Glutamatergic neuron (in vitro differentiated cells): ENCODE data around the gene LSM7. TPM values are rescaled to one million over a fixed set of nuclear protein-coding genes. Genes with fewer than 3 reads are reported as not detected.

Experiments used
- DNase-seq: peaks from one replicate; pipeline ENCODE4 v3.0.0; 2022
- H3K27ac Mint-ChIP-seq: one replicate; pipeline ENCODE4 v1.8.0; 2020; ENCODE audit warnings: mild to moderate bottlenecking, mixed read lengths, inconsistent platforms; ENCODE audit not compliant: unreplicated experiment
- H3K27me3 Mint-ChIP-seq: one replicate; pipeline ENCODE4 v1.8.0; 2020; ENCODE audit warnings: mild to moderate bottlenecking, moderate library complexity, mixed read lengths, inconsistent platforms; ENCODE audit not compliant: unreplicated experiment
- H3K36me3 Mint-ChIP-seq: one replicate; pipeline ENCODE4 v1.8.0; 2020; ENCODE audit warnings: mild to moderate bottlenecking, mixed read lengths, inconsistent platforms; ENCODE audit not compliant: unreplicated experiment
- H3K4me1 Mint-ChIP-seq: one replicate; pipeline ENCODE4 v1.8.0; 2020; ENCODE audit warnings: mild to moderate bottlenecking, low read depth, mixed read lengths, inconsistent platforms; ENCODE audit not compliant: unreplicated experiment
- H3K4me3 Mint-ChIP-seq: one replicate; pipeline ENCODE4 v1.8.0; 2020; ENCODE audit warnings: mild to moderate bottlenecking, mixed read lengths, inconsistent platforms; ENCODE audit not compliant: unreplicated experiment
- H3K9me3 Mint-ChIP-seq: one replicate; pipeline ENCODE4 v1.8.0; 2020; ENCODE audit warnings: mild to moderate bottlenecking, moderate library complexity, mixed read lengths, inconsistent platforms; ENCODE audit not compliant: unreplicated experiment
- total RNA-seq: library from RNA; stranded (reverse); fragmentation: NEBNext Ultra II Directional; extraction: Animal tissue kit (Norgen Biotek cat#: 25700); gene quantifications from one replicate; pipeline ENCODE4 v1.2.1, GENCODE V29; 2021; ENCODE audit not compliant: unreplicated experiment
- TF ChIP-seq, protein P1 (sequence below): fragments of 200-600 bp; sonication (generic); IDR thresholded peaks from one replicate; pipeline ENCODE4 v1.5.0; 2021; ENCODE audit not compliant: partially characterized antibody, unreplicated experiment

Gene LSM7
- total RNA-seq, 1 donor from 2014 or later = 105 TPM

GRCh38 chr19:2288338-2288817 is 40.0 kb downstream of the LSM7 start:
- Mint-ChIP-seq H3K27me3 (peaks cover 23% of the 10 kb centered on the region), H3K9me3 (peaks cover 10% of the 10 kb centered on the region), H3K36me3 (no peaks in the 10 kb centered on the region), H3K4me1 (peaks cover 7% of the 10 kb centered on the region), H3K4me3 (peak overlapping the region; percentile 53), H3K27ac (no peak overlapping the region)
- no peak for DNase-seq
- TF ChIP-seq, protein P1, sequence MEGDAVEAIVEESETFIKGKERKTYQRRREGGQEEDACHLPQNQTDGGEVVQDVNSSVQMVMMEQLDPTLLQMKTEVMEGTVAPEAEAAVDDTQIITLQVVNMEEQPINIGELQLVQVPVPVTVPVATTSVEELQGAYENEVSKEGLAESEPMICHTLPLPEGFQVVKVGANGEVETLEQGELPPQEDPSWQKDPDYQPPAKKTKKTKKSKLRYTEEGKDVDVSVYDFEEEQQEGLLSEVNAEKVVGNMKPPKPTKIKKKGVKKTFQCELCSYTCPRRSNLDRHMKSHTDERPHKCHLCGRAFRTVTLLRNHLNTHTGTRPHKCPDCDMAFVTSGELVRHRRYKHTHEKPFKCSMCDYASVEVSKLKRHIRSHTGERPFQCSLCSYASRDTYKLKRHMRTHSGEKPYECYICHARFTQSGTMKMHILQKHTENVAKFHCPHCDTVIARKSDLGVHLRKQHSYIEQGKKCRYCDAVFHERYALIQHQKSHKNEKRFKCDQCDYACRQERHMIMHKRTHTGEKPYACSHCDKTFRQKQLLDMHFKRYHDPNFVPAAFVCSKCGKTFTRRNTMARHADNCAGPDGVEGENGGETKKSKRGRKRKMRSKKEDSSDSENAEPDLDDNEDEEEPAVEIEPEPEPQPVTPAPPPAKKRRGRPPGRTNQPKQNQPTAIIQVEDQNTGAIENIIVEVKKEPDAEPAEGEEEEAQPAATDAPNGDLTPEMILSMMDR = no peak

DNA sequence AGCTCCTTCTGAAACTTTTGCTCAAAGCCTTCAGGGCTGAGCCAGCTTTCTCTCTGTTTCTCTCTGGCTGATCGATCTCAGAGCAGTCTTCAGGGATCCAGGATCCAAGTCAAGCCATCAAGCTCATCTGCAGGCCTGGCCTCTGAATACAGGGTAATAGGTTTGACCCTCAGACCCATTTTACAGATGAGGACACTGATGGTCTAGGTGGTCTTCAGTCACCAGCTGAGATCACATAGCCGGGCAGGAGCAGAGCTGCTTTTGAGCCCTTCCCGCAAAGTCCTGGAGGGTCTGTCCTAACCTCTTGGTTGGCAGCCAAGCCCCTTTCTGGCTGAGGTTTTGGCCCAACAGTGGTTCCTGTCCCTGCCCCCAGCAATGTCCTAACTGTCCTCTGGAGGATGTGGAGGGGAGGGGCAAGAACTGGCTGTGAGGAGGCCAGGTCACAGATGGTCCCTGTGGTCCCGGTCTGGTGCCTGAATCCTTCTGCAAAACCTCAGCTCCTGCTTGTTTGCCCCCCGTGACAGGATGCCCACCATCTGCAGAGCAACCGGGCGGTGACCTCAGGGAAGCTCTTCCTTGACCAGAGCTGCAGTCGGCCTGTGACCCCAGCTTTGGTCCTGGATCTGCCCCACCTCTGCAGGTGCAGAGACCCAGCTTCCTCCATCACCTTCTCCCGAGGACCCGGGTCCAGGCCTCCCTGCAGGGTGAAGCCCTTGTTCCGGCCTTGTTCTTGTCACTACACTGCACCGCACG is 40.6 kb downstream of the LSM7 start:
- Mint-ChIP-seq H3K9me3 (peaks cover 10% of the 10 kb centered on the region), H3K27ac (no peak overlapping the region), H3K36me3 (no peaks in the 10 kb centered on the region), H3K27me3 (peaks cover 25% of the 10 kb centered on the region), H3K4me1 (peaks cover 7% of the 10 kb centered on the region), H3K4me3 (no peak overlapping the region)
- no peak for DNase-seq
- TF ChIP-seq, protein P1 = no peak

- Mint-ChIP-seq H3K36me3 (no peaks in the 10 kb centered on the region), H3K27me3 (peaks cover 26% of the 10 kb centered on the region), H3K9me3 (peaks cover 8% of the 10 kb centered on the region), H3K4me3 (no peak overlapping the region), H3K27ac (no peak overlapping the region), H3K4me1 (peaks cover 7% of the 10 kb centered on the region)
- DNase-seq = no peak
- TF ChIP-seq, protein P1 = no peak
Observed at GRCh38 chr19:2286402-2287140, 41.8 kb downstream of the LSM7 start.

- H3K27ac Mint-ChIP-seq = no peak overlapping the region
- H3K4me3 Mint-ChIP-seq = no peak overlapping the region
- no peak for DNase-seq
- peaks cover 17% of the 10 kb centered on the region for H3K27me3 Mint-ChIP-seq
- TF ChIP-seq, protein P1 = no peak
- H3K36me3 Mint-ChIP-seq = no peaks in the 10 kb centered on the region
- H3K4me1 Mint-ChIP-seq = peaks cover 3% of the 10 kb centered on the region
- H3K9me3 Mint-ChIP-seq = peaks cover 6% of the 10 kb centered on the region
Observed at GRCh38 chr19:2283835-2284507, 44.4 kb downstream of the LSM7 start.
